Stomach smooth muscle (tissue), 2 donors: ENCODE measurements around the gene RAB11FIP5.

Experiments used
- H3K27ac ChIP-seq: one replicate; pipeline ENCODE4 v1.7.0; 2013; ENCODE audit warnings: mild to moderate bottlenecking, low read length, inconsistent platforms
- H3K27me3 ChIP-seq, 2 donors: one replicate each; pipeline ENCODE4 v1.7.0; 2013; ENCODE audit warnings: low read length in 2 of 2; ENCODE audit not compliant: insufficient read depth in 2 of 2, control insufficient read depth in 1 of 2
- H3K36me3 ChIP-seq, 2 donors: one replicate each; pipeline ENCODE4 v1.7.0; 2013; ENCODE audit warnings: low read length in 2 of 2; ENCODE audit not compliant: control insufficient read depth in 2 of 2, insufficient read depth in 2 of 2
- H3K4me1 ChIP-seq: one replicate; pipeline ENCODE4 v1.7.0; 2013; ENCODE audit warnings: low read length; ENCODE audit not compliant: control insufficient read depth, insufficient read depth
- H3K4me3 ChIP-seq, 2 donors: one replicate each; pipeline ENCODE4 v1.7.0; 2013; ENCODE audit warnings: low read length in 2 of 2
- H3K9ac ChIP-seq, 2 donors: one replicate each; pipeline ENCODE4 v1.7.0; 2013; ENCODE audit warnings: low read length in 2 of 2, mild to moderate bottlenecking in 1 of 2
- H3K9me3 ChIP-seq, 2 donors: one replicate each; pipeline ENCODE4 v1.7.0; 2013; ENCODE audit warnings: low read length in 2 of 2; ENCODE audit not compliant: control insufficient read depth in 2 of 2
- donor health status: healthy.
- donor health status: Pancreatic carcinoma.

Gene RAB11FIP5

DNA sequence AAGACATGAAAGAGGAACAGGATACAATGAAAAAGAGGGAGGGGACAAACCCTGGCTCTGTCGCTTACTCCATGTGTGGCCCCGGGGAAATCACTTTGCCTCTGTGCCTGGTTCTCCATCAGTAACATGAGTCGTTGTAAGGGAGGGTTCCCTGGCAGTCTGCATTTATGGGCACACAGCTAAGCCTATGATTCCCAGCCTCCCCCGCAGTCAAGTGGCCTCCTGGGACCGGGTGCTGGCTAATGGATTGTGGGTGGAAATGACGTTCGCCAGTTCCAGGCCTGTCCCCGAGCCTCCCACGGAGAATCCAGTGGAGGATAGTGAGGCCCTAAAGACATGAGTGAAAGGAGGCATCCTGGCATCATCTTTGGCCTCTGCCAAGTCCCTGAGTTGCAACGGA lies 83.9 kb downstream of the RAB11FIP5 start:
- Histone ChIP-seq H3K9ac (no peak overlapping the region), H3K4me3 (no peak overlapping the region), H3K9me3 (no peaks in the 10 kb centered on the region), H3K36me3 (no peaks in the 10 kb centered on the region), H3K27me3 (no peaks in the 10 kb centered on the region), H3K27ac (no peak overlapping the region), H3K4me1 (no peaks in the 10 kb centered on the region)

DNA sequence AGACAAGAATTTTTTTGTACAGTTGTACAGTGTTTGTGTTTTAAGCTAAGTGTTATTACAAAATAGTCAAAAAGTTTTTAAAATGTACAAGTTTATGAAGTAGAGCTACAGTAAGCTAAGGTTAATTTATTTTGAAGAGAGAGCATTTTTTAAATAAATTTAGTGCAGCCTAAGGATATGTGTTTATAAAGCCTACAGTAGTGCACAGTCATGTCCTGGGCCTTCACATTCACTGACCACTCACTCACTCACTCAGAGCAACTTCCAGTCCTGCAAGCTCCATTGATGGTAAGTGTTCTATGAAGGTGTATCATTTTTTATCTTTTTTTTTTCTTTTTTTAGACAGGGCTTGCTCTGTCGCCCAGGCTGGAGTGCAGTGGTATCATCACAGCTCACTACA lies 85.4 kb downstream of the RAB11FIP5 start:
- H3K27ac ChIP-seq = no peak overlapping the region
- no peak overlapping the region for H3K4me3 ChIP-seq
- H3K36me3 ChIP-seq = no peaks in the 10 kb centered on the region

GRCh38 chr2:73023497-73023896 lies 89.3 kb downstream of the RAB11FIP5 start:
- no peak overlapping the region for H3K27ac ChIP-seq
- no peak overlapping the region for H3K9ac ChIP-seq
- H3K27me3 ChIP-seq = no peaks in the 10 kb centered on the region
- H3K4me1 ChIP-seq = no peaks in the 10 kb centered on the region
- no peak overlapping the region for H3K4me3 ChIP-seq
- H3K36me3 ChIP-seq = peaks cover 0 to 8% of the 10 kb centered on the region in 2 donors
- H3K9me3 ChIP-seq = no peaks in the 10 kb centered on the region

More for the DNA sequence above, 85.4 kb downstream of the RAB11FIP5 start:
- no peaks in the 10 kb centered on the region for H3K9me3 ChIP-seq
- H3K9ac ChIP-seq = no peak overlapping the region
- no peaks in the 10 kb centered on the region for H3K4me1 ChIP-seq
- H3K27me3 ChIP-seq = no peaks in the 10 kb centered on the region
